LNCAP (cell line): Measurements from ENCODE around the gene MRPL9.

Experiments
- CTCF ChIP-seq: fragments of 450-650 bp; IDR thresholded peaks from 2 replicates; pipeline ENCODE4 v1.5.1; 2017; ENCODE audit warnings: mild to moderate bottlenecking

The MRPL9 gene

GRCh38 chr1:151760597-151761385 is 2.5 kb downstream of the MRPL9 start:
- TF ChIP-seq CTCF, result no peak

- no peak for TF ChIP-seq CTCF
Observed at GRCh38 chr1:151759241-151759640, 4.1 kb downstream of the MRPL9 start.

GRCh38 chr1:151756291-151756690 is 7.0 kb downstream of the MRPL9 start:
- no peak for TF ChIP-seq CTCF

GRCh38 chr1:151741516-151741915 is 21.8 kb downstream of the MRPL9 start:
- no peak for TF ChIP-seq CTCF

GRCh38 chr1:151739590-151740355 is 23.5 kb downstream of the MRPL9 start:
- TF ChIP-seq CTCF, result no peak

GRCh38 chr1:151737479-151737878 is 25.8 kb downstream of the MRPL9 start:
- TF ChIP-seq CTCF, result no peak

GRCh38 chr1:151737026-151737425 is 26.3 kb downstream of the MRPL9 start:
- TF ChIP-seq CTCF, result no peak
